Spinal cord (tissue), 10 donors: Measurements from ENCODE around the gene EIF3B. TPM values are rescaled to one million over a fixed set of nuclear protein-coding genes. Genes with fewer than 3 reads are reported as not detected.
"Not testable (repeated sequence)": the region's sequence is repeated elsewhere in the genome, so short reads cannot be mapped to it uniquely, and the experiment has no call there.

Experiments
- DNase-seq, 6 donors: peaks; one replicate each; pipeline versions ENCODE4 v3.0.0 to v3.0.0-alpha.2; 2013 to 2015; ENCODE audit warnings: low spot score in 6 of 6, low read depth in 4 of 6
- H3K27ac ChIP-seq: one replicate; pipeline ENCODE4 v1.5.1; 2013; ENCODE audit warnings: low read depth, low read length, control low read depth
- H3K27me3 ChIP-seq: one replicate; pipeline ENCODE4 v1.6.1; 2013; ENCODE audit warnings: low read length; ENCODE audit not compliant: control insufficient read depth, insufficient read depth
- H3K36me3 ChIP-seq: one replicate; pipeline ENCODE4 v1.6.1; 2013; ENCODE audit warnings: low read length; ENCODE audit not compliant: control insufficient read depth, insufficient read depth
- H3K4me1 ChIP-seq: one replicate; pipeline ENCODE4 v1.6.1; 2013; ENCODE audit warnings: low read length; ENCODE audit not compliant: control insufficient read depth, insufficient read depth
- H3K4me3 ChIP-seq: one replicate; pipeline ENCODE4 v1.5.1; 2013; ENCODE audit warnings: low read depth, low read length, control low read depth
- H3K9me3 ChIP-seq: one replicate; pipeline ENCODE4 v1.6.1; 2013; ENCODE audit warnings: low read length; ENCODE audit not compliant: control insufficient read depth, insufficient read depth
- whole genome bisulfite sequencing: methylation state at CpG from one replicate; pipeline ENCODE4 v1.1.5; 2013; ENCODE audit warnings: missing lambda C conversion rate; ENCODE audit not compliant: insufficient coverage; 5-methylcytosine and 5-hydroxymethylcytosine counted together
- polyA plus RNA-seq, 2 donors: library from polyadenylated mRNA; unstranded; fragments of 120-200 nt; gene quantifications; one replicate each; pipeline ENCODE4 v1.2.1, GENCODE V29; 2013; ENCODE audit not compliant: insufficient read length in 2 of 2
- total RNA-seq, 2 donors: library from RNA; depleted of rRNA in 1 of 2; stranded (reverse); fragments of 120-200 nt in 1 of 2; fragments of >200 nt in 1 of 2; gene quantifications; one replicate each; pipeline versions ENCODE4 v1.2.3 to v1.2.4, GENCODE V29; 2013 to 2014
- donor health status: healthy.

EIF3B gene
- total and polyA plus RNA-seq, 4 donors, result 67.9 to 102 (median 90.9) TPM

GRCh38 chr7:2336626-2337299 is 17.9 kb upstream of the EIF3B start:
- H3K4me3 ChIP-seq, result no peak overlapping the region
- no peaks in the 10 kb centered on the region for H3K9me3 ChIP-seq
- H3K4me1 ChIP-seq, result no peaks in the 10 kb centered on the region
- H3K36me3 ChIP-seq, result no peaks in the 10 kb centered on the region
- no peaks in the 10 kb centered on the region for H3K27me3 ChIP-seq
- no peak overlapping the region for H3K27ac ChIP-seq
- no peak for DNase-seq
- WGBS, result 89% methylated on average over 13 of the region's 20 CpGs

GRCh38 chr7:2347351-2348063 is 7.1 kb upstream of the EIF3B start:
- not testable (repeated sequence) for H3K9me3 ChIP-seq, DNase-seq, H3K4me1 ChIP-seq, H3K4me3 ChIP-seq, H3K27me3 ChIP-seq, H3K36me3 ChIP-seq
- WGBS, result 93% methylated on average over 10 of the region's 15 CpGs
- peak overlapping the region; percentile 61 for H3K27ac ChIP-seq

- Histone ChIP-seq H3K4me1 (peaks cover 9% of the 10 kb centered on the region), H3K27ac (no peak overlapping the region), H3K27me3 (no peaks in the 10 kb centered on the region), H3K36me3 (peaks cover 2% of the 10 kb centered on the region), H3K9me3 (no peaks in the 10 kb centered on the region), H3K4me3 (no peak overlapping the region)
- 97% methylated on average over 5 of the region's 9 CpGs for WGBS
- no peak for DNase-seq
Measured at GRCh38 chr7:2350055-2350454, 4.6 kb upstream of the EIF3B start.

GRCh38 chr7:2350861-2351260 is 3.8 kb upstream of the EIF3B start:
- no peaks in the 10 kb centered on the region for H3K27me3 ChIP-seq
- H3K9me3 ChIP-seq, result no peaks in the 10 kb centered on the region
- no peak overlapping the region for H3K4me3 ChIP-seq
- peaks cover 2% of the 10 kb centered on the region for H3K36me3 ChIP-seq
- no peak for DNase-seq
- 80% methylated on average over 11 of the region's 12 CpGs for WGBS
- peaks cover 15% of the 10 kb centered on the region for H3K4me1 ChIP-seq
- no peak overlapping the region for H3K27ac ChIP-seq

GRCh38 chr7:2353113-2353935 is 1.3 kb upstream of the EIF3B start:
- no peaks in the 10 kb centered on the region for H3K27me3 ChIP-seq
- 0% methylated on average over 1 of the region's 22 CpGs for WGBS
- H3K4me1 ChIP-seq, result peaks cover 27% of the 10 kb centered on the region
- H3K27ac ChIP-seq, result peak overlapping the region; percentile 100
- H3K9me3 ChIP-seq, result no peaks in the 10 kb centered on the region
- DNase-seq, result peak in 1 of 6 donors; percentile 3
- H3K36me3 ChIP-seq, result peaks cover 10% of the 10 kb centered on the region
- peak overlapping the region; percentile 92 for H3K4me3 ChIP-seq

GRCh38 chr7:2353936-2354185 is 766 bp upstream of the EIF3B start:
- H3K27me3 ChIP-seq, result no peaks in the 10 kb centered on the region
- DNase-seq, result peak in 4 of 6 donors; percentile 78 to 97 (median 88)
- WGBS, result 0% methylated on average over 21 of the region's 26 CpGs
- peaks cover 31% of the 10 kb centered on the region for H3K4me1 ChIP-seq
- peak overlapping the region; percentile 100 for H3K27ac ChIP-seq
- H3K36me3 ChIP-seq, result peaks cover 14% of the 10 kb centered on the region
- no peaks in the 10 kb centered on the region for H3K9me3 ChIP-seq
- H3K4me3 ChIP-seq, result peak overlapping the region; percentile 92

GRCh38 chr7:2354939-2355704 is 495 bp downstream of the EIF3B start:
- peak in 1 of 6 donors; percentile 10 for DNase-seq
- H3K27ac ChIP-seq, result no peak overlapping the region
- under 1% methylated on average over 92 of the region's 92 CpGs for WGBS

GRCh38 chr7:2355705-2356008 is 1.0 kb downstream of the EIF3B start:
- peaks cover 36% of the 10 kb centered on the region for H3K4me1 ChIP-seq
- peaks cover 20% of the 10 kb centered on the region for H3K36me3 ChIP-seq
- 0% methylated on average over 8 of the region's 9 CpGs for WGBS
- no peak for DNase-seq
- no peak overlapping the region for H3K27ac ChIP-seq
- H3K27me3 ChIP-seq, result no peaks in the 10 kb centered on the region
- H3K4me3 ChIP-seq, result peak overlapping the region; percentile 92
- no peaks in the 10 kb centered on the region for H3K9me3 ChIP-seq

More at GRCh38 chr7:2354939-2355704, 495 bp downstream of the EIF3B start:
- Histone ChIP-seq H3K27me3 (no peaks in the 10 kb centered on the region), H3K4me3 (peak overlapping the region; percentile 92), H3K36me3 (peaks cover 20% of the 10 kb centered on the region), H3K4me1 (peaks cover 36% of the 10 kb centered on the region), H3K9me3 (no peaks in the 10 kb centered on the region)

- Histone ChIP-seq H3K36me3 (peaks cover 31% of the 10 kb centered on the region), H3K4me1 (peaks cover 36% of the 10 kb centered on the region), H3K4me3 (no peak overlapping the region), H3K27me3 (no peaks in the 10 kb centered on the region), H3K27ac (no peak overlapping the region), H3K9me3 (no peaks in the 10 kb centered on the region)
- no peak for DNase-seq
- WGBS, result 89% methylated on average over 8 of the region's 8 CpGs
Measured at GRCh38 chr7:2357165-2357564, 2.5 kb downstream of the EIF3B start.
